Osteocyte (in vitro differentiated cells): Measurements from ENCODE around the gene RGS3. TPM values are rescaled to one million over a fixed set of nuclear protein-coding genes. Genes with fewer than 3 reads are reported as not detected.
A peak's percentile ranks its signal among the peaks of the same experiment; 100 is the strongest.

ENCODE experiments used
- DNase-seq: peaks from one replicate; pipeline ENCODE4 v3.0.0; 2021; ENCODE audit warnings: mixed read lengths; ENCODE audit not compliant: unreplicated experiment; ENCODE audit errors: extremely low spot score
- H3K27ac Mint-ChIP-seq: one replicate; pipeline ENCODE4 v1.8.0; 2021; ENCODE audit warnings: mild to moderate bottlenecking, mixed read lengths; ENCODE audit not compliant: unreplicated experiment
- H3K27me3 Mint-ChIP-seq: one replicate; pipeline ENCODE4 v1.8.0; 2021; ENCODE audit warnings: mixed read lengths; ENCODE audit not compliant: unreplicated experiment
- H3K36me3 Mint-ChIP-seq: one replicate; pipeline ENCODE4 v1.8.0; 2021; ENCODE audit warnings: mixed read lengths; ENCODE audit not compliant: unreplicated experiment
- H3K4me1 Mint-ChIP-seq: one replicate; pipeline ENCODE4 v1.8.0; 2021; ENCODE audit warnings: mixed read lengths; ENCODE audit not compliant: unreplicated experiment
- H3K4me3 Mint-ChIP-seq: one replicate; pipeline ENCODE4 v1.8.0; 2021; ENCODE audit warnings: mild to moderate bottlenecking, moderate library complexity, mixed read lengths; ENCODE audit not compliant: unreplicated experiment
- H3K9me3 Mint-ChIP-seq: one replicate; pipeline ENCODE4 v1.8.0; 2021; ENCODE audit warnings: mixed read lengths; ENCODE audit not compliant: unreplicated experiment
- CTCF ChIP-seq: fragments of 200-600 bp; sonication (generic); IDR thresholded peaks from 2 replicates; pipeline ENCODE4 v1.5.0; 2021; ENCODE audit warnings: antibody characterized with exemption, mild to moderate bottlenecking, moderate library complexity
- total RNA-seq: library from RNA; stranded (reverse); gene quantifications from 2 replicates; pipeline ENCODE4 v1.2.1, GENCODE V29; 2021

RGS3 gene
- total RNA-seq, 1 donor from 2014 or later, result 67.8 TPM

- peaks cover 13% of the 10 kb centered on the region for H3K9me3 Mint-ChIP-seq
- no peak overlapping the region for H3K27ac Mint-ChIP-seq
- H3K4me1 Mint-ChIP-seq, result peaks cover 6% of the 10 kb centered on the region
- no peak overlapping the region for H3K4me3 Mint-ChIP-seq
- peaks cover 7% of the 10 kb centered on the region for H3K27me3 Mint-ChIP-seq
- no peak for TF ChIP-seq CTCF
- H3K36me3 Mint-ChIP-seq, result peaks cover 3% of the 10 kb centered on the region
- no peak for DNase-seq
Observed at GRCh38 chr9:113472199-113472598, 8.7 kb downstream of the RGS3 start.

GRCh38 chr9:113474360-113475028 is 11.0 kb downstream of the RGS3 start:
- Mint-ChIP-seq H3K9me3 (peaks cover 9% of the 10 kb centered on the region), H3K36me3 (no peaks in the 10 kb centered on the region), H3K4me3 (no peak overlapping the region), H3K4me1 (peaks cover 6% of the 10 kb centered on the region), H3K27me3 (peaks cover 17% of the 10 kb centered on the region), H3K27ac (no peak overlapping the region)
- TF ChIP-seq CTCF, result no peak
- peak; percentile 70 for DNase-seq

- H3K9me3 Mint-ChIP-seq, result peaks cover 9% of the 10 kb centered on the region
- no peak overlapping the region for H3K4me3 Mint-ChIP-seq
- no peak for TF ChIP-seq CTCF
- H3K4me1 Mint-ChIP-seq, result peaks cover 9% of the 10 kb centered on the region
- H3K36me3 Mint-ChIP-seq, result no peaks in the 10 kb centered on the region
- peaks cover 17% of the 10 kb centered on the region for H3K27me3 Mint-ChIP-seq
- DNase-seq, result peak; percentile 73
- no peak overlapping the region for H3K27ac Mint-ChIP-seq
Observed at GRCh38 chr9:113475031-113475430, 11.5 kb downstream of the RGS3 start.

- H3K9me3 Mint-ChIP-seq, result peaks cover 9% of the 10 kb centered on the region
- H3K27me3 Mint-ChIP-seq, result peaks cover 17% of the 10 kb centered on the region
- no peak overlapping the region for H3K27ac Mint-ChIP-seq
- H3K4me1 Mint-ChIP-seq, result peaks cover 9% of the 10 kb centered on the region
- DNase-seq, result peak; percentile 57
- no peak for TF ChIP-seq CTCF
- H3K4me3 Mint-ChIP-seq, result no peak overlapping the region
- no peaks in the 10 kb centered on the region for H3K36me3 Mint-ChIP-seq
Observed at GRCh38 chr9:113475992-113476391, 12.5 kb downstream of the RGS3 start.

DNA sequence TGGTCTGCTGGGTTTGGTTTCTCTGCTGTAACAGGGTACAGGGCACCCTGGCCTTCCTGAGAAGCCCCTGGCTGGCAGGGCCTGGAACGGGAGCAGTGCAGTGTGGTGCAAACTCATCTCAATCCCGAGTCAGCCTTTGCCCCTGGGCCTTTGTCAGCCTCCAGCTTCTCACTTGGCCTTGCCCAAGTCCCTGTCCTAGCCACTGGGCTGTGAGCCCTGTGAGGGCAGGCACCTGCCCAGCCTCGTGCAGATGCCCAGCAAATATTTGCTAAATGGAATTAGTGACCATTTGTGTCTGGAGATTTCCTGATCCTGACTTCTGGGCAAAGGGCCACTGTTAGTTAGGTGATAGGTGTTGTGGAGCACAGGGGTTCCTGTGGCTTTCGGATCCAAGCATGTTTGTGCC is 13.0 kb downstream of the RGS3 start:
- DNase-seq, result peak; percentile 70
- Mint-ChIP-seq H3K27ac (no peak overlapping the region), H3K9me3 (peaks cover 9% of the 10 kb centered on the region), H3K4me1 (peaks cover 5% of the 10 kb centered on the region), H3K36me3 (no peaks in the 10 kb centered on the region), H3K27me3 (peaks cover 17% of the 10 kb centered on the region), H3K4me3 (no peak overlapping the region)
- no peak for TF ChIP-seq CTCF
